Measurements from ENCODE around the gene NTN1. TPM values are rescaled to one million over a fixed set of nuclear protein-coding genes. Genes with fewer than 3 reads are reported as not detected.
A peak's percentile ranks its signal among the peaks of the same experiment; 100 is the strongest.

NTN1 gene
- total RNA-seq, 2 experiments from 2014 or later = 1.2 to 1.3 TPM

- Mint-ChIP-seq H3K4me3 (no peak overlapping the region), H3K4me1 (ENCODE audit: low read depth) (peaks cover 3% of the 10 kb centered on the region), H3K9me3 (no peaks in the 10 kb centered on the region), H3K27ac (no peak overlapping the region), H3K36me3 (ENCODE audit: low read depth) (no peaks in the 10 kb centered on the region), H3K27me3 (no peaks in the 10 kb centered on the region)
- intact Hi-C loops (cut with micrococcal nuclease) = no loop called here
- ChIA-PET POLR2A (interaction anchor here (0.7 to 1.2 kb wide), 2 partner anchors 61 to 66 kb away, joined by 3 read pairs; no protein-coding TSS in a partner anchor), CTCF (interaction anchor here (0.9 to 1.5 kb wide), 2 partner anchors 64 to 69 kb away, joined by 3 to 9 read pairs; no protein-coding TSS in a partner anchor)
- TF ChIP-seq, protein P1, sequence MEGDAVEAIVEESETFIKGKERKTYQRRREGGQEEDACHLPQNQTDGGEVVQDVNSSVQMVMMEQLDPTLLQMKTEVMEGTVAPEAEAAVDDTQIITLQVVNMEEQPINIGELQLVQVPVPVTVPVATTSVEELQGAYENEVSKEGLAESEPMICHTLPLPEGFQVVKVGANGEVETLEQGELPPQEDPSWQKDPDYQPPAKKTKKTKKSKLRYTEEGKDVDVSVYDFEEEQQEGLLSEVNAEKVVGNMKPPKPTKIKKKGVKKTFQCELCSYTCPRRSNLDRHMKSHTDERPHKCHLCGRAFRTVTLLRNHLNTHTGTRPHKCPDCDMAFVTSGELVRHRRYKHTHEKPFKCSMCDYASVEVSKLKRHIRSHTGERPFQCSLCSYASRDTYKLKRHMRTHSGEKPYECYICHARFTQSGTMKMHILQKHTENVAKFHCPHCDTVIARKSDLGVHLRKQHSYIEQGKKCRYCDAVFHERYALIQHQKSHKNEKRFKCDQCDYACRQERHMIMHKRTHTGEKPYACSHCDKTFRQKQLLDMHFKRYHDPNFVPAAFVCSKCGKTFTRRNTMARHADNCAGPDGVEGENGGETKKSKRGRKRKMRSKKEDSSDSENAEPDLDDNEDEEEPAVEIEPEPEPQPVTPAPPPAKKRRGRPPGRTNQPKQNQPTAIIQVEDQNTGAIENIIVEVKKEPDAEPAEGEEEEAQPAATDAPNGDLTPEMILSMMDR (IDR thresholded peaks at IDR 0.05) = no peak
- DNase-seq (no peak), ATAC-seq (peak; percentile 8)
Measured at GRCh38 chr17:9227819-9228407, 206.6 kb downstream of the NTN1 start.

DNA sequence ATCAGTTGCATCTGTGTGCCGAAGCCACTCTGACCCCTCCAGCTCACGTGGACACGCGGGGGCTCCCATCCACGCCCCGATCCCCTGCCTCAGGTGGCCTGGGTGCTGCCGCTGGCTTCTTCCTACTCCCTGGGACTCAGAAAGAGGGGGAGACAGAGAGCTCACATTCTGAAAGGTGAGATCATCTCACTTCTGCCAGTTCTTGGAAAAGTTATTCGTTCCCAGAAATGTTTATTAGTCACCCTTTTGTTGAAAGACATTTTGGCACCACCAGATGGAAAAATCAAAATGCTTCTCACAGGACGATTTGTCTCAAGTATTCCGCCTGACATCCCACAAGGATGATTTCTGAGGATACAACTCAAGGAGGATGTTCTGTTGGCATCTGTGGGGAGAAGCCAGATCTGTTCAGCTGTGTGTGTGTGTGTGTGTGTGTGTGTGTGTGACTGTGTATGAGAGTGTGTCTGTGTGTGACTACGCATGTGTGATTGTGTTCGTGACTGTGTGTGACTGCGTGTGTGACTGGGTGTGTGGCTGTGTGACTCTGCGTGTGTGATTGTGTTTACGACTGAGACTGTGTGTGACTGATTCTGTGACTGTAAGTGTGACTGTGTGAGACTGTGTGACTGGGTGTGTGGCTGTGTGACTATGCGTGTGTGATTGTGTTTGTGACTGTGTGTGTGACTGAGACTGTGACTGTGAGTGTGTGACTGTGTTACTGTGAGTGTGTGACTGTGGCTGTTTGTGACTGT, 207.3 kb downstream of the NTN1 start:
- ChIA-PET POLR2A (interaction anchor here (0.7 to 1.2 kb wide), 2 partner anchors 61 to 66 kb away, joined by 3 read pairs; no protein-coding TSS in a partner anchor), CTCF (interaction anchor here (0.9 to 1.5 kb wide), 2 partner anchors 63 to 68 kb away, joined by 3 to 9 read pairs; no protein-coding TSS in a partner anchor)
- H3K27me3 Mint-ChIP-seq = peaks cover 3% of the 10 kb centered on the region
- no peak overlapping the region for H3K4me3 Mint-ChIP-seq
- ATAC-seq (peak; percentile 60), DNase-seq (peak; percentile 12)
- no peaks in the 10 kb centered on the region for H3K36me3 Mint-ChIP-seq (ENCODE audit: low read depth)
- peaks cover 3% of the 10 kb centered on the region for H3K4me1 Mint-ChIP-seq (ENCODE audit: low read depth)
- no peak overlapping the region for H3K27ac Mint-ChIP-seq
- intact Hi-C loops (cut with micrococcal nuclease) = no loop called here
- H3K9me3 Mint-ChIP-seq = no peaks in the 10 kb centered on the region
- TF ChIP-seq, protein P1 (IDR thresholded peaks at IDR 0.05) = no peak

GRCh38 chr17:9229160-9229825, 208.0 kb downstream of the NTN1 start:
- peaks cover 5% of the 10 kb centered on the region for H3K27me3 Mint-ChIP-seq
- DNase-seq (no peak), ATAC-seq (no peak)
- CTCF ChIA-PET = no interaction called here
- intact Hi-C loops (cut with micrococcal nuclease) = no loop called here
- TF ChIP-seq, protein P1 (IDR thresholded peaks at IDR 0.05) = no peak
- POLR2A ChIA-PET = interaction anchor here (1.2 kb wide), 1 partner anchor 65 kb away, joined by 3 read pairs; no protein-coding TSS in a partner anchor
- no peaks in the 10 kb centered on the region for H3K36me3 Mint-ChIP-seq (ENCODE audit: low read depth)
- H3K4me3 Mint-ChIP-seq = no peak overlapping the region
- no peaks in the 10 kb centered on the region for H3K9me3 Mint-ChIP-seq
- peaks cover 3% of the 10 kb centered on the region for H3K4me1 Mint-ChIP-seq (ENCODE audit: low read depth)
- H3K27ac Mint-ChIP-seq = no peak overlapping the region

GRCh38 chr17:9229826-9230201, 208.5 kb downstream of the NTN1 start:
- DNase-seq (no peak), ATAC-seq (no peak)
- peaks cover 5% of the 10 kb centered on the region for H3K27me3 Mint-ChIP-seq
- intact Hi-C loops (cut with micrococcal nuclease) = no loop called here
- TF ChIP-seq, protein P1 (IDR thresholded peaks at IDR 0.05) = no peak
- peaks cover 3% of the 10 kb centered on the region for H3K4me1 Mint-ChIP-seq (ENCODE audit: low read depth)
- H3K36me3 Mint-ChIP-seq (ENCODE audit: low read depth) = no peaks in the 10 kb centered on the region
- no peak overlapping the region for H3K4me3 Mint-ChIP-seq
- no peak overlapping the region for H3K27ac Mint-ChIP-seq
- ChIA-PET CTCF (interaction anchor here (1.0 kb wide), 1 partner anchor 232 kb away, joined by 3 read pairs; no protein-coding TSS in a partner anchor), POLR2A (no interaction called here)
- no peaks in the 10 kb centered on the region for H3K9me3 Mint-ChIP-seq

Data from activated CD8-positive, alpha-beta T cell treated with anti-CD3 and anti-CD28 coated beads for 36 hours (primary cell).